Spinal cord (tissue), 10 donors: ENCODE data around the gene DZIP1. TPM values are rescaled to one million over a fixed set of nuclear protein-coding genes. Genes with fewer than 3 reads are reported as not detected.
A peak's percentile ranks its signal among the peaks of the same experiment; 100 is the strongest.

Experiments
- DNase-seq, 6 donors: peaks; one replicate each; pipeline versions ENCODE4 v3.0.0 to v3.0.0-alpha.2; 2013 to 2015; ENCODE audit warnings: low spot score in 6 of 6, low read depth in 4 of 6
- H3K27ac ChIP-seq: one replicate; pipeline ENCODE4 v1.5.1; 2013; ENCODE audit warnings: low read depth, low read length, control low read depth
- H3K27me3 ChIP-seq: one replicate; pipeline ENCODE4 v1.6.1; 2013; ENCODE audit warnings: low read length; ENCODE audit not compliant: control insufficient read depth, insufficient read depth
- H3K36me3 ChIP-seq: one replicate; pipeline ENCODE4 v1.6.1; 2013; ENCODE audit warnings: low read length; ENCODE audit not compliant: control insufficient read depth, insufficient read depth
- H3K4me1 ChIP-seq: one replicate; pipeline ENCODE4 v1.6.1; 2013; ENCODE audit warnings: low read length; ENCODE audit not compliant: control insufficient read depth, insufficient read depth
- H3K4me3 ChIP-seq: one replicate; pipeline ENCODE4 v1.5.1; 2013; ENCODE audit warnings: low read depth, low read length, control low read depth
- H3K9me3 ChIP-seq: one replicate; pipeline ENCODE4 v1.6.1; 2013; ENCODE audit warnings: low read length; ENCODE audit not compliant: control insufficient read depth, insufficient read depth
- WGBS: methylation state at CpG from one replicate; pipeline ENCODE4 v1.1.5; 2013; ENCODE audit warnings: missing lambda C conversion rate; ENCODE audit not compliant: insufficient coverage; 5-methylcytosine and 5-hydroxymethylcytosine counted together
- polyA plus RNA-seq, 2 donors: library from polyadenylated mRNA; unstranded; fragments of 120-200 nt; gene quantifications; one replicate each; pipeline ENCODE4 v1.2.1, GENCODE V29; 2013; ENCODE audit not compliant: insufficient read length in 2 of 2
- total RNA-seq, 2 donors: library from RNA; depleted of rRNA in 1 of 2; stranded (reverse); fragments of 120-200 nt in 1 of 2; fragments of >200 nt in 1 of 2; gene quantifications; one replicate each; pipeline versions ENCODE4 v1.2.3 to v1.2.4, GENCODE V29; 2013 to 2014
- donor health status: healthy.

DZIP1 gene
- total and polyA plus RNA-seq, 4 donors = 73.6 to 136 (median 106) TPM

- DNase-seq = no peak
- no peak overlapping the region for H3K4me3 ChIP-seq
- no peaks in the 10 kb centered on the region for H3K27me3 ChIP-seq
- no peaks in the 10 kb centered on the region for H3K36me3 ChIP-seq
- no peak overlapping the region for H3K27ac ChIP-seq
- no peaks in the 10 kb centered on the region for H3K4me1 ChIP-seq
- WGBS = no CpG with 5 or more reads among the region's 5 CpGs
- no peaks in the 10 kb centered on the region for H3K9me3 ChIP-seq
Observed at GRCh38 chr13:95650696-95651095, 6.2 kb upstream of the DZIP1 start.

DNA sequence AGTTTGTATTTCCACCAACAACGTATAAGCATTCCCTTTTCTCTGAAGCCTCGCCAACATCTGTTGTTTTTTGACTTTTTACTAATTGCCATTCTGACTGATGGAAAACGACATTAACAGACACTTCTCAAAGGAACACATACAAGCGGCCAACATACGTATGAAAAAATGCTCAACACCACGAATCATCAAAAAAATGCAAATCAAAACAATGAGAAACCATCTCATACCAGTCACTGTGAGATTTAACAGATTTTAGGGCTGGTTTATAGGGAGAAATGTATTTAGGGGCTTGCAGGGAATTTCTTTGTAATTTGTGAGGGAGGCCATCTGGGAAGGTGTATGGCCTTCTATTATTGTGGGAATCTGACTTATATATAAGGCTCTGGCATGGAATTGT, 2.8 kb upstream of the DZIP1 start:
- peak in 1 of 6 donors; percentile 25 for DNase-seq
- 77% methylated on average over 4 of the region's 6 CpGs for WGBS
- Histone ChIP-seq H3K27ac (no peak overlapping the region), H3K36me3 (no peaks in the 10 kb centered on the region), H3K4me1 (peaks cover 6% of the 10 kb centered on the region), H3K4me3 (no peak overlapping the region), H3K9me3 (no peaks in the 10 kb centered on the region), H3K27me3 (no peaks in the 10 kb centered on the region)

- H3K4me1 ChIP-seq = peaks cover 17% of the 10 kb centered on the region
- no peaks in the 10 kb centered on the region for H3K9me3 ChIP-seq
- H3K4me3 ChIP-seq = peak overlapping the region; percentile 80
- no peaks in the 10 kb centered on the region for H3K27me3 ChIP-seq
- H3K36me3 ChIP-seq = peaks cover 9% of the 10 kb centered on the region
- peak in 4 of 6 donors; percentile 40 to 80 (median 61) for DNase-seq
- WGBS = 0% methylated on average over 61 of the region's 62 CpGs
- peak overlapping the region; percentile 90 for H3K27ac ChIP-seq
Observed at GRCh38 chr13:95643936-95644598, 439 bp downstream of the DZIP1 start.

- Histone ChIP-seq H3K27me3 (no peaks in the 10 kb centered on the region), H3K9me3 (no peaks in the 10 kb centered on the region), H3K4me3 (peak overlapping the region; percentile 80), H3K27ac (peak overlapping the region; percentile 90), H3K36me3 (peaks cover 9% of the 10 kb centered on the region), H3K4me1 (peaks cover 17% of the 10 kb centered on the region)
- peak in 2 of 6 donors; percentile 70 to 72 for DNase-seq
- WGBS = 0% methylated on average over 16 of the region's 16 CpGs
Observed at GRCh38 chr13:95643571-95643935, 953 bp downstream of the DZIP1 start.

DNA sequence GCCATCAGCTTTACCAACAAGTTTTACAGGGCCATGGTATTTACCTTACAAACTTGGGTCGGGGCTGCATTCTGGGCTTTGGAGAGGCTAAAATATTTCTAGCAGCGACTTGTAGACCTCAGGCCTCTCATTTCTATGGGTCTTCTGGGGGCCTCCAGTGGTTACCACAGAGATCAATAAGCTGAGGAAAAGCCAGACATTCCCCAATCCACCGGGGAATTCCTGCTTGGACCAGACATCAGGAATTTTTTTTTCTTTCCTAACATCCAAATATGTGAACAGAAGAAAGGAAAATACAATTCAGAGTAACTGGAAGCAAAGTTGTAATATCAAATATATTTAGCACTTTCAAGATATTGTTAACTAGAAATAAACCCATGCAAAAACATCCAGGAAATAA, 1.5 kb downstream of the DZIP1 start:
- H3K4me3 ChIP-seq = peak overlapping the region; percentile 80
- no peaks in the 10 kb centered on the region for H3K27me3 ChIP-seq
- H3K27ac ChIP-seq = peak overlapping the region; percentile 90
- WGBS = 19% methylated on average over 2 of the region's 3 CpGs
- H3K9me3 ChIP-seq = no peaks in the 10 kb centered on the region
- peaks cover 17% of the 10 kb centered on the region for H3K4me1 ChIP-seq
- DNase-seq = peak in 2 of 6 donors; percentile 2 to 14
- H3K36me3 ChIP-seq = peaks cover 9% of the 10 kb centered on the region

GRCh38 chr13:95642028-95642621, 2.4 kb downstream of the DZIP1 start:
- Histone ChIP-seq H3K27ac (no peak overlapping the region), H3K4me1 (peaks cover 17% of the 10 kb centered on the region), H3K9me3 (no peaks in the 10 kb centered on the region), H3K36me3 (peaks cover 14% of the 10 kb centered on the region), H3K27me3 (no peaks in the 10 kb centered on the region), H3K4me3 (peak overlapping the region; percentile 80)
- peak in 2 of 6 donors; percentile 66 to 68 for DNase-seq
- WGBS = 1% methylated on average over 33 of the region's 35 CpGs

- WGBS = 15% methylated on average over 58 of the region's 58 CpGs
- peaks cover 17% of the 10 kb centered on the region for H3K4me1 ChIP-seq
- H3K4me3 ChIP-seq = peak overlapping the region; percentile 80
- no peak overlapping the region for H3K27ac ChIP-seq
- H3K9me3 ChIP-seq = no peaks in the 10 kb centered on the region
- H3K36me3 ChIP-seq = peaks cover 14% of the 10 kb centered on the region
- no peaks in the 10 kb centered on the region for H3K27me3 ChIP-seq
- peak in 2 of 6 donors; percentile 42 to 64 for DNase-seq
Observed at GRCh38 chr13:95641291-95642027, 3.0 kb downstream of the DZIP1 start.

DNA sequence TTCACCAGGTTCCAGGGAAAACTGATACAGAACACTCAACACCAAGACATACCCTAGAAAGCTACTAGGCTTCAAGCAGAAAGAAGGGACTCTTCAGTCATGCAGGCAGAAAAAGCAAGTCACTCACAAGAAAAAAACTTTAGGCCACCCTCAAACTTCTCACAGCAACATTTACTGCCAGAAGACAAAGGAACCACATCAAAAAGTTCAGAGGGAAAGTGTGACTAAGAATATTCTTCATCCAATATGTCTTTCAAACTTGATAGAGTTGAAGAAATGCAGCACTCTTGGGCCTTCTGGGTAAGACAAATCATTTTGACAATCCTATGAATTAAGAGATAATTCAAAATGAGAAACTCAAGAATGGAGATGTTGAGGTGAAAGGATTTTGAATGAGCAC, 7.7 kb downstream of the DZIP1 start:
- no peaks in the 10 kb centered on the region for H3K27me3 ChIP-seq
- H3K4me3 ChIP-seq = no peak overlapping the region

GRCh38 chr13:95630593-95630992, 13.9 kb downstream of the DZIP1 start:
- no peaks in the 10 kb centered on the region for H3K4me1 ChIP-seq
- no peak for DNase-seq
- H3K9me3 ChIP-seq = peaks cover 2% of the 10 kb centered on the region
- no peak overlapping the region for H3K27ac ChIP-seq
- no peak overlapping the region for H3K4me3 ChIP-seq
- no peaks in the 10 kb centered on the region for H3K27me3 ChIP-seq
- peaks cover 63% of the 10 kb centered on the region for H3K36me3 ChIP-seq
- 100% methylated on average over 1 of the region's 3 CpGs for WGBS

More for the DNA sequence above, 7.7 kb downstream of the DZIP1 start:
- Histone ChIP-seq H3K9me3 (no peaks in the 10 kb centered on the region), H3K4me1 (peaks cover 6% of the 10 kb centered on the region), H3K36me3 (peaks cover 44% of the 10 kb centered on the region), H3K27ac (no peak overlapping the region)
- DNase-seq = no peak
